ENCODE data around the gene LCT.

The LCT gene

DNA sequence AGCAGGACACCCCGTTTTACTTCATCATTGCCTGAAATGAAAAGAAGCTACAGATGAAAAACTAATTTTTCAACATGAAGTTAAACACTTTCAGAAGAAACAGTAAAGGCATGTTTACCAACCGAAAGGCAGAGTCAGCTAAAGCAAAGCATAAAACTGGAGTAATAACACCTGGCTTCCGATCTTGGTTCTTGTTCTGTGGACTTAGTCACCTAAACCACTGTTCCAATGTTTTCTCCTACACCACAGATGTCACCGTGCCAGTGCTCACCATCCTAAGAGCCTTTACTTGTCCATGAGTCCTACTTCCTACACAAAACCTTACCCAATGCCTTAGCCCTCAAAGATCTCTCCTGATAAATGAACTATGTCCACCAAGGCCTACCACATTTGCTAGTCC, 25.7 kb upstream of the LCT start:
- Histone ChIP-seq H3K36me3 (ENCODE audit: control insufficient read depth in 2 of 2, insufficient read depth in 1 of 2, low read length in 2 of 2) (peaks cover 80 to 93% of the 10 kb centered on the region in 2 experiments), H3K4me3 (ENCODE audit: low read depth, low read length) (no peak overlapping the region), H3K9me3 (ENCODE audit: control insufficient read depth, insufficient read depth, low read depth, low read length) (no peaks in the 10 kb centered on the region), H3K27ac (ENCODE audit: extremely low read depth, low read depth, low read length) (no peak overlapping the region; the same call in 1 of the 2 replicates), H3K4me1 (ENCODE audit: control insufficient read depth, insufficient read depth, low read length) (no peaks in the 10 kb centered on the region)
- TF ChIP-seq GFI1B (tag by site-specific recombination; IDR thresholded peaks at IDR 0.05) (no peak), ZNF350 (tag by site-specific recombination; IDR thresholded peaks at IDR 0.05) (no peak), KLF17 (tag by site-specific recombination; IDR thresholded peaks at IDR 0.05) (no peak), ZNF248 (tag by site-specific recombination; IDR thresholded peaks at IDR 0.05) (no peak), ZBTB7A (tag by site-specific recombination; IDR thresholded peaks at IDR 0.05; ENCODE audit: low read depth) (no peak), ZFHX2 (tag by site-specific recombination; conservative IDR thresholded peaks at IDR 0.05) (no peak), ZNF843 (tag by site-specific recombination; IDR thresholded peaks at IDR 0.05) (no peak), ZNF354C (tag by site-specific recombination; IDR thresholded peaks at IDR 0.05; ENCODE audit: borderline replicate concordance, low read depth) (no peak)
- ChIA-PET CTCF (interaction anchor here (0.6 to 0.7 kb wide), 3 partner anchors 9 to 324 kb away, joined by 3 read pairs; no protein-coding TSS in a partner anchor), POLR2A (interaction anchor here (2.7 kb wide), 1 partner anchor 13 kb away, joined by 7 read pairs; the partner anchor contains the start of gene MCM6)

DNA sequence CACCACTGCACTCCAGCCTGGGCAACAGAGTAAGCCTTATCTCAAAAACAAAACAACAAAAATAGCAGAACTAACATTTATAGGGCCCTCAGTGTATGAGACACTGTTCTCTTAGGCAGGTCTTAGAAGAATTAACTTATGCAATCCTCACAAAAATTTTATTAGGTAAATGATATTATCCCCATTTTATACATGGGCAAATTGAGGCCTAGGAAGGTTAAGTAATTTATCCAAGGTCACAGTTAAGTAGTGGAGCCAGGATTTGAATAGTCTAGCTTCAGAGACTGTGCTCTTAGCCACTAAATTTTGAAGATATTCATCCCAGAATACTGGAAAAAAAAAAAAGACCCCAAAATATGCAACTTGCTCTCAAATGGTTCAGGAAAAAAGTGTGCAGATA, 16.4 kb upstream of the LCT start:
- POLR2A ChIA-PET: no interaction called here
- Histone ChIP-seq H3K27ac (ENCODE audit: extremely low read depth, low read depth, low read length) (no peak overlapping the region), H3K9me3 (ENCODE audit: control insufficient read depth, insufficient read depth, low read depth, low read length) (no peaks in the 10 kb centered on the region), H3K4me3 (ENCODE audit: low read depth, low read length) (no peak overlapping the region), H3K36me3 (ENCODE audit: control insufficient read depth in 2 of 2, insufficient read depth in 1 of 2, low read length in 2 of 2) (peaks cover 83 to 95% of the 10 kb centered on the region in 2 experiments), H3K4me1 (ENCODE audit: control insufficient read depth, insufficient read depth, low read length) (no peaks in the 10 kb centered on the region)
- CTCF ChIA-PET: interaction anchor here (0.5 to 0.6 kb wide), 3 partner anchors 9 to 864 kb away, joined by 3 to 4 read pairs (median 3); no protein-coding TSS in a partner anchor
- no peak for TF ChIP-seq ZBTB48 (tag by site-specific recombination; IDR thresholded peaks at IDR 0.05)
- TF ChIP-seq ZNF37A (tag by site-specific recombination; IDR thresholded peaks at IDR 0.05): no peak
- no peak for TF ChIP-seq ZSCAN23 (tag by site-specific recombination; IDR thresholded peaks at IDR 0.05)
- TF ChIP-seq ZNF26 (tag by site-specific recombination; IDR thresholded peaks at IDR 0.05): no peak
- no peak for TF ChIP-seq PRDM2 (tag by site-specific recombination; IDR thresholded peaks at IDR 0.05; ENCODE audit: borderline replicate concordance)
- no peak for TF ChIP-seq ZNF350 (tag by site-specific recombination; IDR thresholded peaks at IDR 0.05)
- no peak for TF ChIP-seq ZNF473 (tag by site-specific recombination; IDR thresholded peaks at IDR 0.05)
- TF ChIP-seq GLI4 (tag by site-specific recombination; IDR thresholded peaks at IDR 0.05): no peak
- TF ChIP-seq, protein P1, sequence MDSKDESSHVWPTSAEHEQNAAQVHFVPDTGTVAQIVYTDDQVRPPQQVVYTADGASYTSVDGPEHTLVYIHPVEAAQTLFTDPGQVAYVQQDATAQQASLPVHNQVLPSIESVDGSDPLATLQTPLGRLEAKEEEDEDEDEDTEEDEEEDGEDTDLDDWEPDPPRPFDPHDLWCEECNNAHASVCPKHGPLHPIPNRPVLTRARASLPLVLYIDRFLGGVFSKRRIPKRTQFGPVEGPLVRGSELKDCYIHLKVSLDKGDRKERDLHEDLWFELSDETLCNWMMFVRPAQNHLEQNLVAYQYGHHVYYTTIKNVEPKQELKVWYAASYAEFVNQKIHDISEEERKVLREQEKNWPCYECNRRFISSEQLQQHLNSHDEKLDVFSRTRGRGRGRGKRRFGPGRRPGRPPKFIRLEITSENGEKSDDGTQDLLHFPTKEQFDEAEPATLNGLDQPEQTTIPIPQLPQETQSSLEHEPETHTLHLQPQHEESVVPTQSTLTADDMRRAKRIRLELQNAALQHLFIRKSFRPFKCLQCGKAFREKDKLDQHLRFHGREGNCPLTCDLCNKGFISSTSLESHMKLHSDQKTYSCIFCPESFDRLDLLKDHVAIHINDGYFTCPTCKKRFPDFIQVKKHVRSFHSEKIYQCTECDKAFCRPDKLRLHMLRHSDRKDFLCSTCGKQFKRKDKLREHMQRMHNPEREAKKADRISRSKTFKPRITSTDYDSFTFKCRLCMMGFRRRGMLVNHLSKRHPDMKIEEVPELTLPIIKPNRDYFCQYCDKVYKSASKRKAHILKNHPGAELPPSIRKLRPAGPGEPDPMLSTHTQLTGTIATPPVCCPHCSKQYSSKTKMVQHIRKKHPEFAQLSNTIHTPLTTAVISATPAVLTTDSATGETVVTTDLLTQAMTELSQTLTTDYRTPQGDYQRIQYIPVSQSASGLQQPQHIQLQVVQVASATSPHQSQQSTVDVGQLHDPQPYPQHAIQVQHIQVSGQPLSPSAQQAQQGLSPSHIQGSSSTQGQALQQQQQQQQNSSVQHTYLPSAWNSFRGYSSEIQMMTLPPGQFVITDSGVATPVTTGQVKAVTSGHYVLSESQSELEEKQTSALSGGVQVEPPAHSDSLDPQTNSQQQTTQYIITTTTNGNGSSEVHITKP (tag by site-specific recombination; IDR thresholded peaks at IDR 0.05): no peak
- TF ChIP-seq ZNF514 (tag by site-specific recombination; IDR thresholded peaks at IDR 0.05): no peak
- TF ChIP-seq BCL11A (tag by site-specific recombination; IDR thresholded peaks at IDR 0.05; ENCODE audit: low read depth): no peak
- TF ChIP-seq ZNF18 (tag by site-specific recombination; IDR thresholded peaks at IDR 0.05): no peak
- no peak for TF ChIP-seq SP3 (tag by site-specific recombination; IDR thresholded peaks at IDR 0.05)
